ENCODE measurements around the gene SLC25A31. TPM values are rescaled to one million over a fixed set of nuclear protein-coding genes. Genes with fewer than 3 reads are reported as not detected.

SLC25A31 gene
- polyA plus RNA-seq, 1 donor (not counting 4 experiments of a cell fraction or from before 2014, with no cell fraction given): not detected

DNA sequence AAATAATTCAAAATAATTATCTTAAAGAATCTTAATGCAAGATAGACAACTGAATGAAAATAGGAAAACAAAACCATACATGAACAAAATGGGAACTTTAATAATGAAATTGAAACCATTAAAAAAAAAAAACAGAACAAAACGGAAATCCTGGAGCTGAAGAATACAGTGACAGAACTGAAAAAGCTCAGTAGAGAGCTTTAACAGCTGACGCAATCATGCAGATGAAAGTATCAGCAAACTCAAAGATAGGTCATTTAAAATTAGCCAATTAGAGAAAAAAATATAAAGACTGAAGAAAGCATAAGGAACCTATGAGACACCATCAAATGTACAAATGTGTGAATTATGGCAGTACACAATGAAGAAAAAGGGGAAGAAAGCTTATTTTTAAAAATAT, 18.8 kb downstream of the SLC25A31 start:
- Histone ChIP-seq H3K9me3 (ENCODE audit: control insufficient read depth, low read depth, low read length) (no peaks in the 10 kb centered on the region), H3K4me1 (ENCODE audit: control insufficient read depth, extremely low read depth, insufficient read depth, low read length) (no peaks in the 10 kb centered on the region), H3K9ac (ENCODE audit: control insufficient read depth, extremely low read depth, insufficient read depth, low read length) (no peak overlapping the region), H3K4me2 (ENCODE audit: control insufficient read depth, extremely low read depth, insufficient read depth, low read depth, low read length) (no peak overlapping the region), H3K79me2 (ENCODE audit: control insufficient read depth, insufficient read depth, low read length) (no peaks in the 10 kb centered on the region), H3K9me1 (ENCODE audit: control insufficient read depth, extremely low read depth, insufficient read depth, low read length) (no peaks in the 10 kb centered on the region), H4K20me1 (ENCODE audit: control insufficient read depth, extremely low read depth, insufficient read depth, low read length) (no peaks in the 10 kb centered on the region), H3K4me3 (ENCODE audit: control insufficient read depth in 2 of 3, extremely low read depth in 1 of 3, insufficient read depth in 2 of 3, low read depth in 1 of 3, low read length in 3 of 3) (no peak overlapping the region), H2AFZ (ENCODE audit: control insufficient read depth, low read length) (no peak overlapping the region), H3K27ac (ENCODE audit: control insufficient read depth, insufficient read depth, low read length) (no peak overlapping the region), H3K36me3 (ENCODE audit: control insufficient read depth in 2 of 2, extremely low read depth in 1 of 2, insufficient read depth in 2 of 2, low read length in 2 of 2) (no peaks in the 10 kb centered on the region), H3K27me3 (ENCODE audit: control insufficient read depth, extremely low read depth, insufficient read depth, low read length) (no peaks in the 10 kb centered on the region)
- dilution Hi-C loops (cut with MboI; ENCODE audit: extremely low pct_ligation_motif_present, low sequenced_read_pairs): no loop called here
- DNase-seq (ENCODE audit: low read depth, low spot score): no peak
- FAIRE-seq: no peak
- TF ChIP-seq EZH2 (IDR thresholded peaks at IDR 0.05; ENCODE audit: low read length): no peak

DNA sequence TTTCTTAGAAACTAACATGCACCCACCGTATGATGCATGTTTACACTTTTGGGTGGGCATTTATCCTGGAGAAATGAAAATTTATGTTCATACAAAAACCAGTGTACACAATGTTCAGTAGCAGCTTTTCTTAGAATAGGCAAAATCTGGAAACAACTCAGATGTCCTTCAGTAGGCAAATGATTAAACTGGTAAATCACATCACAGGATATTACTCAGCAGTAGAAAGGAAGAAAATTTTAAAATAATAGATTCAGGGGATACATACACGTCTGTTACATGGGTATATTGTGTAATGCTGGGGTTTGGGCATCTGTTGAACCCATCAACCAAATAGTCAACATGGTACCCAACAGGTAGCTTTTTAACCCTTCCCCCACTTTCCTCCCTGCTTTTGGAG, 26.7 kb downstream of the SLC25A31 start:
- no peaks in the 10 kb centered on the region for H3K79me2 ChIP-seq (ENCODE audit: control insufficient read depth, insufficient read depth, low read length)
- no peak overlapping the region for H3K9ac ChIP-seq (ENCODE audit: control insufficient read depth, extremely low read depth, insufficient read depth, low read length)
- no peak overlapping the region for H2AFZ ChIP-seq (ENCODE audit: control insufficient read depth, low read length)
- H3K4me3 ChIP-seq (ENCODE audit: control insufficient read depth in 2 of 3, extremely low read depth in 1 of 3, insufficient read depth in 2 of 3, low read depth in 1 of 3, low read length in 3 of 3): no peak overlapping the region
- H3K4me2 ChIP-seq (ENCODE audit: control insufficient read depth, extremely low read depth, insufficient read depth, low read depth, low read length): no peak overlapping the region
- FAIRE-seq (no peak), DNase-seq (ENCODE audit: low read depth, low spot score) (no peak)
- dilution Hi-C loops (cut with MboI; ENCODE audit: extremely low pct_ligation_motif_present, low sequenced_read_pairs): no loop called here
- H4K20me1 ChIP-seq (ENCODE audit: control insufficient read depth, extremely low read depth, insufficient read depth, low read length): no peaks in the 10 kb centered on the region
- H3K36me3 ChIP-seq (ENCODE audit: control insufficient read depth in 2 of 2, extremely low read depth in 1 of 2, insufficient read depth in 2 of 2, low read length in 2 of 2): no peaks in the 10 kb centered on the region
- TF ChIP-seq EZH2 (IDR thresholded peaks at IDR 0.05; ENCODE audit: low read length): no peak
- no peak for TF ChIP-seq CTCF (optimal IDR thresholded peaks at IDR 0.05 in 1 of 3, IDR thresholded peaks at IDR 0.05 in 1 of 3, conservative IDR thresholded peaks at IDR 0.05 in 1 of 3; ENCODE audit: extremely low read depth in 1 of 3, insufficient read depth in 2 of 3, low read length in 3 of 3)
- no peaks in the 10 kb centered on the region for H3K9me3 ChIP-seq (ENCODE audit: control insufficient read depth, low read depth, low read length)
- H3K27ac ChIP-seq (ENCODE audit: control insufficient read depth, insufficient read depth, low read length): no peak overlapping the region
- no peaks in the 10 kb centered on the region for H3K9me1 ChIP-seq (ENCODE audit: control insufficient read depth, extremely low read depth, insufficient read depth, low read length)
- no peaks in the 10 kb centered on the region for H3K27me3 ChIP-seq (ENCODE audit: control insufficient read depth, extremely low read depth, insufficient read depth, low read length)
- H3K4me1 ChIP-seq (ENCODE audit: control insufficient read depth, extremely low read depth, insufficient read depth, low read length): no peaks in the 10 kb centered on the region

DNA sequence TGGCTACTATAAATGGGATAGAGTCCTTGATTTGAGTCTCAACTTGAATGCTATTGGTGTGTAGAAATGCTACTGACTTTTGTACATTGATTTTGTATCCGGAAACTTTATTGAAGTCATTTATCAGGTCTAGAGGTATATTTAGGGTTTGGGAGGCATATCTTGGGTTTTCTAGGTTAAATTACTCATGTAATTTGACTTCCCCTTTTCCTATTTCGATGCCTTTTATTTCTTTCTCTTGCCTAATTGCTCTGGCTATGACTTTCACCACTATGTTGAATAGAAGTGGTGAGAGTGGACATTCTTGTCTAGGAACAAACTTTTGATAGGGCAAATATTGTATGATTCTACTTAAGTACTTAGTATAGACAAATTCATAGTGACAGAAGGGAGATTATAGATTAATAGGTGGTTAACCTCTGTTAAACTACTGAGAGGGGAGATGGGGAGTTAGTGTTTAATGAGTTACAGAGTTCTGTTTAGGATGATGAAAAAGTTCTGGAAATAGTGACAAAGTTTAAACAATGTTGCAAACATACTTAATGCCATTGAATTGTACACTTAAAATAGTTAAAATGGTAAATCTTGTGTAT, 29.1 kb downstream of the SLC25A31 start:
- Histone ChIP-seq H3K36me3 (ENCODE audit: control insufficient read depth in 2 of 2, extremely low read depth in 1 of 2, insufficient read depth in 2 of 2, low read length in 2 of 2) (no peaks in the 10 kb centered on the region), H3K4me1 (ENCODE audit: control insufficient read depth, extremely low read depth, insufficient read depth, low read length) (no peaks in the 10 kb centered on the region), H3K27me3 (ENCODE audit: control insufficient read depth, extremely low read depth, insufficient read depth, low read length) (no peaks in the 10 kb centered on the region), H3K9me3 (ENCODE audit: control insufficient read depth, low read depth, low read length) (no peaks in the 10 kb centered on the region), H3K4me2 (ENCODE audit: control insufficient read depth, extremely low read depth, insufficient read depth, low read depth, low read length) (no peak overlapping the region), H3K4me3 (ENCODE audit: control insufficient read depth in 2 of 3, extremely low read depth in 1 of 3, insufficient read depth in 2 of 3, low read depth in 1 of 3, low read length in 3 of 3) (no peak overlapping the region), H2AFZ (ENCODE audit: control insufficient read depth, low read length) (no peak overlapping the region), H3K9me1 (ENCODE audit: control insufficient read depth, extremely low read depth, insufficient read depth, low read length) (no peaks in the 10 kb centered on the region), H4K20me1 (ENCODE audit: control insufficient read depth, extremely low read depth, insufficient read depth, low read length) (no peaks in the 10 kb centered on the region), H3K9ac (ENCODE audit: control insufficient read depth, extremely low read depth, insufficient read depth, low read length) (no peak overlapping the region), H3K27ac (ENCODE audit: control insufficient read depth, insufficient read depth, low read length) (no peak overlapping the region), H3K79me2 (ENCODE audit: control insufficient read depth, insufficient read depth, low read length) (no peaks in the 10 kb centered on the region)
- FAIRE-seq (no peak), DNase-seq (ENCODE audit: low read depth, low spot score) (no peak)
- dilution Hi-C loops (cut with MboI; ENCODE audit: extremely low pct_ligation_motif_present, low sequenced_read_pairs): no loop called here
- TF ChIP-seq EZH2 (IDR thresholded peaks at IDR 0.05; ENCODE audit: low read length) (no peak), CTCF (optimal IDR thresholded peaks at IDR 0.05 in 1 of 3, IDR thresholded peaks at IDR 0.05 in 1 of 3, conservative IDR thresholded peaks at IDR 0.05 in 1 of 3; ENCODE audit: extremely low read depth in 1 of 3, insufficient read depth in 2 of 3, low read length in 3 of 3) (no peak)

Measured in keratinocyte (primary cell).